Ectodermal cell (in vitro differentiated cells): Measurements from ENCODE around the gene YJU2. TPM values are rescaled to one million over a fixed set of nuclear protein-coding genes. Genes with fewer than 3 reads are reported as not detected.

Experiments
- H3K27ac ChIP-seq: 2 replicates; pipeline ENCODE4 v1.7.0; 2013; ENCODE audit warnings: mild to moderate bottlenecking, low read depth, low read length; ENCODE audit not compliant: insufficient read depth, poor library complexity, severe bottlenecking
- H3K27me3 ChIP-seq: 2 replicates; pipeline ENCODE4 v1.7.0; 2013; ENCODE audit warnings: mild to moderate bottlenecking, low read length; ENCODE audit not compliant: insufficient read depth, control insufficient read depth, poor library complexity, severe bottlenecking
- H3K36me3 ChIP-seq: one replicate; pipeline ENCODE4 v1.7.0; 2013; ENCODE audit warnings: low read length; ENCODE audit not compliant: control insufficient read depth, insufficient read depth
- H3K4me1 ChIP-seq: one replicate; pipeline ENCODE4 v1.7.0; 2013; ENCODE audit warnings: low read length; ENCODE audit not compliant: control insufficient read depth, insufficient read depth
- H3K4me3 ChIP-seq: 2 replicates; pipeline ENCODE4 v1.7.0; 2013; ENCODE audit warnings: low read depth, low read length, control low read depth; ENCODE audit not compliant: insufficient read depth
- H3K9me3 ChIP-seq: 2 replicates; pipeline ENCODE4 v1.7.0; 2013; ENCODE audit warnings: mild to moderate bottlenecking, low read length, moderate library complexity; ENCODE audit not compliant: control insufficient read depth
- WGBS, 2 experiments: methylation state at CpG; one replicate each; pipeline ENCODE4 v1.1.7; 2013; ENCODE audit warnings: missing lambda C conversion rate in 2 of 2; 5-methylcytosine and 5-hydroxymethylcytosine counted together
- polyA plus RNA-seq, 4 experiments: library from polyadenylated mRNA; stranded (reverse); fragments of 50-300 nt; gene quantifications; one replicate each; pipeline ENCODE4 v1.2.3, GENCODE V29; 2013

The YJU2 gene
- polyA plus RNA-seq (2013, experiment 1 of 4) = 27.4 TPM
- 26.6 TPM for polyA plus RNA-seq (2013, experiment 2 of 4)
- 21.8 TPM for polyA plus RNA-seq (2013, experiment 3 of 4)
- 21.3 TPM for polyA plus RNA-seq (2013, experiment 4 of 4)

DNA sequence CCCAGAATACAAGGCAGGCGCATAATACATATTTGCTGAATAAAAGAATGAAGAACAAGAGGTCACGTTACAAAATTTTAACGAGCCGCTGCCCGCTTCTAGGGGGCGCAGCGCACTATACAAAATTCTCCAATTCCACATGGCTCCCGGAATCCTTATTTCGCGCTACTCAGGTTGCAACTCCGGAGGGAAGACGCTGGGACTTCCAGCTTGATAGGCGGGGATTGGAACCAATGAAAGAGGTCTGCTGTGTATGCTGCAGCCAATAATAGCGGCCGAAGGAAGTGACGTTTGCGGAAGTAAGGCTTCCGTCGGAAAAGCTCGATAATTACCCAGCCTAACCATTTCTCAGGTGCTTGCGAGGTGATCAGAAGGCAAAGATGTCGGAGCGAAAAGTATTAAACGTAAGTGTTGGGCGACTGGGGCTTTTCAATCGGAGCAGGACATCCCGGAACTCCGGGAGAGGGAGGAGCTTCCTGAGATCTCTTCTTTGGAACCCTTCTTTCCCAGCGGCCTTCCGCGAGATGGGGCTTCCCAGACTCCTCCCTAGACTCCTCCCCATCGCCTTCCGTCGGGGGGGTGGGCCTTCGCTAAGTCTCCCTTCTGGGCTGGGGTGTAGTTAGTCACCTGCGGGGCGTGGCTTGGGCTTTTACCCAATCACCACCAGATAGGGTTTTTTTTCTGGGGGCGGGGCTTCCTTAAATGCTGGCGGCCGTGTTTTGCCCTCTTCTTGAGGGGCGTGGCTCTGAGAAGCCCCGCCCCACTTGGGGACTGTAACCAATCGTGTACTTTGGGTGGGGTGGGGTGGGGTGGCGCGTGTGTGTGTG lies at the start of gene YJU2:
Gene YJU2 (plus strand): TSS at position 314 of the 827 bp plus-strand sequence. CDS start 67 bp downstream, at position 381.
- H3K27ac ChIP-seq = peak within 1 kb of the TSS; percentile 95
- peaks cover 18% of the 10 kb centered on the region for H3K36me3 ChIP-seq
- peaks cover 5% of the 10 kb centered on the region for H3K4me1 ChIP-seq
- no peaks in the 10 kb centered on the region for H3K9me3 ChIP-seq
- peak within 1 kb of the TSS; percentile 82 for H3K4me3 ChIP-seq
- WGBS, 2 experiments = 0% methylated on average over 42 to 45 of the region's 45 CpGs
- H3K27me3 ChIP-seq = no peaks in the 10 kb centered on the region

DNA sequence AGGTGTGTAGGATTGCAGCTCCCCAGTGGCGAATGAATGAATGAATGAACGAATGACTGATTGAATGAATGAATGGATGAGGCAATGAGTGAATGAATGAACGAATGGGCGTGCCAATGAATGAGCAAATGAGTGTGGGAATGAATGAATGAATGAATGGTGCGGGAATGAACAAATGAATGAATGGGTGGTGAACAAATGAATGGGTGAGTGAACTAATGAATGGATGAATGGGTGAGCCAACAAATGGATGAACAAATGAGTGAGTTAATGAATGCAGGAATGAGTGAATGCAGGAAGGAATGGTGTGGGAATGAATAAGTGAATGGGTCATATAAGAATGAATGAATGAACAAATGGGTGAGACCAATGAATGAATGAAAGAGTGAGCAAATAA lies 49.7 kb upstream of the YJU2 start:
- 87 to 91% methylated on average over 5 of the region's 5 CpGs for WGBS, 2 experiments
- Histone ChIP-seq H3K27ac (no peak overlapping the region), H3K27me3 (peaks cover 42% of the 10 kb centered on the region)

DNA sequence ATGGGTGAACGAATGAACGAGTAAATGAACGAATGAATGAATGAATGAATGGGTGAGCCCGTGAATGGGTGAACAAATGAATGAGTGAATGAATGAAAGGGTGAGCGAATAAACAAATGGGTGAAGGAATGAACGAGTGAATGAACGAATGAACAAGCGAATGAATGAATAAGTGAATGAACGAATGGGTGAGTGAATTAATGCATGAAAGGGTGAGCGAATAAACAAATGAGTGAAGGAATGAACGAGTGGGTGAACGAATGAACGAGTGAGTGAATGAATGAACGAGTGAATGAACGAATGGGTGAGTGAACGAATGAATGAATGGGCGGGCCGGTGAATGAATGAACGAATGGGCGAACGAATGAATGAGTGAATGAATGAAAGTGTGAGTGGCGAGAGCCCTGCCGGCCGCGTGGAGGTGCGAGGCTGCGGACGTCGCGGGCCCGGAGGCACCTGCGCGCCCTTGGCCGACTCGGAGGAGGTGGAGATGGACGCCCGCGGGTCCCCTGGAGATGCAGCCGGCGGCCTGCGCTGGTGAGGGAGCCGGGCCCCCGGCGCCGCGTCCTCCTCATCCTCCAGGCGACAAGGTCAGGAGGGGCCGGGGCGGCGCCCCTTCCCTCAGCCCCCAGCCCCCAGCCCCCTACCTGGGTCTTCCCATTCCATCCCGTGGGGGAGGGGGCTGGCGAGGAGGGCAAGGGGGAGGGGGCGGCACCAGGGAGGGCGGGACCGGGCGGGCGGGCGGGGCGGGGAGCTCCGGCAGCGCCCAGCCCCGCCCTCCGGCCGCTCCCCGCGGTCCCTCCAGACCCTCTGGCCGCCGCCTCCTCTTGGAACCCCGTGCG lies 49.0 kb upstream of the YJU2 start:
- H3K4me3 ChIP-seq = peak overlapping the region; percentile 37

More for the DNA sequence above, 49.7 kb upstream of the YJU2 start:
- no peaks in the 10 kb centered on the region for H3K9me3 ChIP-seq
- H3K4me3 ChIP-seq = no peak overlapping the region
- no peaks in the 10 kb centered on the region for H3K4me1 ChIP-seq
- H3K36me3 ChIP-seq = no peaks in the 10 kb centered on the region

DNA sequence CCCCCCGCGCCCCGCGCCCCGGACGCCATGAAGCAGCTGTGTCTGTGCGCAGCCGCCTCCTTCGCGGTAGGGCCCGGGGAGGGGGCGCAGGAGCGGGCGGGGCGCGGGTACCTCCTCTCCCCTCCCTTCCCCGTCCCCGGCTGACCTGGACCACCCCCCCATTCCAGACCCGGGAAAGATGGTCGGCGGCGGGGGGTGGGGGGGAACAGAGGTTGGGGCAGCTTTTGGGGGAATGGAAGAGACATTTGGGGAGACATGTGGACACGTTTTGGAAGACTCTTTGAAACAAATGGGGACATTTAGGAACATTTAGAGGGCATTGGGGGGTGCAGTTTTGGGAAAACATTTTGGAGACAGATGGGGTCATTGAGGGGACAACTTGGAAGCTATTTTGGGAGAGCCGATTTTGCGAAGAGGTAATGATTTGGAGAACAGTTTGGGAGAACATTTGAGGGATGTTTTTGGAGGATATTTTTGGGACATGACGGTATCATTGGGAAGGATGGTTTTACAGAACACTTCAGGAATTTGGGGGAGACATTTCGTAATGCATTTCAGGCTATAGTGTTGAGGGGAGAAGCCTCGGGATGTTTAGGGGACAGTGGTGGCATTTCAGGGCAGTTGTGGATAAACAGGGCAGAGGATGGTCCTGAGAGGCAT lies 48.3 kb upstream of the YJU2 start:
- no peak overlapping the region for H3K27ac ChIP-seq
- H3K27me3 ChIP-seq = peaks cover 42% of the 10 kb centered on the region
- 12% methylated on average over 26 to 27 of the region's 28 CpGs for WGBS, 2 experiments
- peak overlapping the region; percentile 37 for H3K4me3 ChIP-seq
- no peaks in the 10 kb centered on the region for H3K9me3 ChIP-seq
- H3K36me3 ChIP-seq = no peaks in the 10 kb centered on the region
- no peaks in the 10 kb centered on the region for H3K4me1 ChIP-seq

More for the DNA sequence above, 49.0 kb upstream of the YJU2 start:
- WGBS, 2 experiments = 16 to 17% methylated on average over 69 to 70 of the region's 70 CpGs
- Histone ChIP-seq H3K4me1 (no peaks in the 10 kb centered on the region), H3K27me3 (peaks cover 42% of the 10 kb centered on the region), H3K27ac (no peak overlapping the region), H3K9me3 (no peaks in the 10 kb centered on the region), H3K36me3 (no peaks in the 10 kb centered on the region)

DNA sequence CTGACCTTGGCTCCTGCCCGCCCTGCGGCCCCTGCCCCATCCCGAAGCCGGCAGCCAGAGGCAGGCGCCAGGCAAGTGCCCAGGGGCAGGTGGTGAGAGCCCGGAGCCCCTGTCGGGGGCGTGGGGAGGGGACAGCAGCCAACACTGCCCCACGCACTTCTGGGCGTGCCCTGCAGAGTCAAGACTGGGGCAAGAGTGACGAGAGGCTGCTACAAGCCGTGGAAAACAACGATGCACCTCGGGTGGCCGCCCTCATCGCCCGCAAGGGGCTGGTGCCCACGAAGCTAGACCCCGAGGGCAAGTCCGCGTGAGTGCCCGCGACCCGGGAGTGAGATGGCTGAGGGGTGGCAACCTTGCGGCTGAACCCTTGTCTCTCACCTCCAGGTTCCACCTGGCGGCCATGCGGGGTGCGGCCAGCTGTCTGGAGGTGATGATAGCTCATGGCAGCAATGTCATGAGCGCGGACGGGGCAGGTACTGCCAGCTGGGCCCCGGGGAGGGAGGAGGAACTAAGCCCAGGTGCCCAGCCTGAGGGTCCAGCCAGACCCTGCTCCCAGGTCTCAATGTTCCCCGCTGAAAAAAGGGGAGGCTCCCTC lies 47.1 kb upstream of the YJU2 start:
- WGBS, 2 experiments = 72% methylated on average over 33 of the region's 33 CpGs
- Histone ChIP-seq H3K27me3 (peaks cover 35% of the 10 kb centered on the region), H3K36me3 (no peaks in the 10 kb centered on the region), H3K9me3 (no peaks in the 10 kb centered on the region), H3K4me3 (no peak overlapping the region), H3K27ac (no peak overlapping the region), H3K4me1 (no peaks in the 10 kb centered on the region)

DNA sequence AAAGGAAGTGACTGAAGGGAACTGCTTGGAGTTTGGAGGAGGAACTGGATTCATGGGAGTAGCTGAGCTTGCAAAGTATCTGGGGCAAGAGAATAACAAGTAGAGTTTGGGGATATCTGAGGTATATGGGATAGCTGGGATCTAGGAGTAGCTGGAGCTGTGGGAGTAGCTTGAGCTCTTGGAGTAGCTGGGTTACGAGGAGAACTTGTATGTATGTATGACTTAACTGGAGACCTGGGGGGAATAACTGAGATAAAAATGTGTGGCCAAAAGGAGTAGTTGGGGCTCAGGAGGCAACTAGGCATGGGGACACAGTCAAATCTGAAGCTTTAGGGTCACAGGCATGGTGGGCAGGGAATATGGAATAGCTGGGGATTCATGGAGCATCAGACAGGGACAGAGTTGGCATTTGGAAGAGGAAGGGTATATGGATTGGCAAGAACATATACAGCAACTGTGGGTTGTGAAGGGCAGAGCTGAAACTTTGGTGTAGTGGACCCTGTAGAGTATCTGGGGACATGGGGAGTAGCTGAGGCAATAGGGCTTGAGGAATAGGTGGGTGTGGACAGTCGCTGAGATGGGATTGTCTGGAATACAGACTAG lies 45.8 kb upstream of the YJU2 start:
- Histone ChIP-seq H3K27ac (no peak overlapping the region), H3K9me3 (no peaks in the 10 kb centered on the region), H3K4me1 (no peaks in the 10 kb centered on the region), H3K36me3 (no peaks in the 10 kb centered on the region), H3K27me3 (peaks cover 35% of the 10 kb centered on the region), H3K4me3 (no peak overlapping the region)
- 46% methylated on average over 2 of the region's 2 CpGs for WGBS, 2 experiments

DNA sequence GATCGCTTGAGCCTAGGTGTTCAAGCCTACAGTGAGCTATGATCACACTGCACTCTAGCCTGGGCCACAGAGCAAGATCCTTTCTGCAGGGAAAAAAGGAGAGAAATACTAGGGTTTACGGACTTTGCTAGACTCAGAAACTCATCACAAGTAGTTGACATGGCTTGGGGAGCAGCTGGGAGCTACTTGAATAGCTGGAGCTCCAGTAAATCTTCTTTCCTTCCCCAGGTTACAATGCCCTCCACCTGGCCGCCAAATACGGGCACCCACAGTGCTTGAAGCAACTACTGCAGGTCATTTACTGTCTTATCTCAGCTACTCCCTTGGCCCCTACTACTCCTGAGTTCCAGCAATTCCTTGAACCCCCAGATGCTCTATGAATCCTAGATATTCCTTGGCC lies 45.1 kb upstream of the YJU2 start:
- H3K27me3 ChIP-seq = peaks cover 35% of the 10 kb centered on the region
- H3K4me3 ChIP-seq = no peak overlapping the region
- 88 to 92% methylated on average over 4 of the region's 4 CpGs for WGBS, 2 experiments
- no peaks in the 10 kb centered on the region for H3K36me3 ChIP-seq
- H3K4me1 ChIP-seq = no peaks in the 10 kb centered on the region
- H3K27ac ChIP-seq = no peak overlapping the region
- H3K9me3 ChIP-seq = no peaks in the 10 kb centered on the region

DNA sequence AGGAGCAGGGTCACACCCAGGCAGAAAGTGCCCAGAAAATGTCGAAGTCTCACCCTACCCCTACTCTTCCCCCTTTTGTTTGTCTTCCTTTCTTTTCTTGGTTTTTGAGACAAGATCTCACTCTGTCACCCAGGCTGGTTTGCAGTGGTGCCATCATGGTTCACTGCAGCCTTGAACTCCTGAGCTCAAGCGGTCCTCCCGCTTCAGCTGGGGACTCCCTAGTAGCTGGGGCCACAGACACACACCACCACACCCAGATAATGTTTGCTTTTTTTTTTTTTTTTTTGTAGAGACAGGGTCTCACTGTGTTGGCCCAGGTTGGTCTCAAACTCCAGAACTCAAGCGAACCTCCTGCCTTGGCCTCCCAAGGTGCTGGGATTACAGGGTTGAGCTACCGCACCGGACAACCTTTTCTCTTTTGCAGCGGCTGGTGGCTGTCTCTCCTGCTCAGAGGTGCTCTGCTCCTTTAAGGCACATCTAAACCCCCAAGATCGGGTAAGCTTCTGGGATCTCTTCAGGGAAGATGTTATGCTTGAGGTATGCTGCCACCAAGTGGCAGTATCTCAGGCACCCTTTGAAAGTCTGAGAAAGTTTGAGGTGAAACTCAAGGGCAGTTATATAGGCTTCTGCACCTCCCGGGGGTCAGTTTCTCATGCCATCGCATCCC lies 39.9 kb upstream of the YJU2 start:
- no peak overlapping the region for H3K4me3 ChIP-seq
- WGBS, 2 experiments = 84 to 87% methylated on average over 10 of the region's 10 CpGs
- no peaks in the 10 kb centered on the region for H3K4me1 ChIP-seq
- no peak overlapping the region for H3K27ac ChIP-seq
- H3K27me3 ChIP-seq = no peaks in the 10 kb centered on the region
- H3K9me3 ChIP-seq = no peaks in the 10 kb centered on the region
- H3K36me3 ChIP-seq = no peaks in the 10 kb centered on the region
